IMR-90 (cell line): ENCODE measurements around the gene TMSB10. TPM values are rescaled to one million over a fixed set of nuclear protein-coding genes. Genes with fewer than 3 reads are reported as not detected.

ENCODE experiments used
- ATAC-seq: fragments of 200-7000 bp; cut with Tn5 transposase; 2 replicates; pipeline ENCODE4 v1.9.1; 2020; ENCODE audit warnings: low read depth, mild to moderate bottlenecking, moderate library complexity
- BruUV-seq: library from RNA; stranded (reverse); fragments of 400-500 nt; replicated peaks from 2 replicates; lab custom pipeline; 2021; lab: Mats Ljungman, UMichigan
- CTCF ChIA-PET: fragments of 300-600 bp; formaldehyde crosslinking; extraction: SDS; loops from one replicate; lab custom pipeline; 2021; ENCODE audit warnings: antibody characterized with exemption; lab: Yijun Ruan, JAX
- POLR2A ChIA-PET: fragments of 300-600 bp; sonication (Branson Sonifier 250); formaldehyde crosslinking; loops from one replicate; lab custom pipeline; 2022; ENCODE audit warnings: antibody characterized with exemption; ENCODE audit not compliant: unreplicated experiment; lab: Charles Lee
- DNase-seq: peaks from one replicate; pipeline ENCODE4 v3.0.0; 2013
- H2AFZ ChIP-seq: replicated peaks from 2 replicates; pipeline ENCODE3; 2013; ENCODE audit warnings: low read length, mild to moderate bottlenecking; ENCODE audit not compliant: poor library complexity
- H2AK5ac ChIP-seq: 2 replicates; pipeline ENCODE4 v1.6.1; 2013; ENCODE audit warnings: low read depth, low read length, inconsistent platforms
- H2AK9ac ChIP-seq: replicated peaks from 2 replicates; pipeline ENCODE3; 2013; ENCODE audit warnings: mild to moderate bottlenecking, low read depth, low read length, moderate library complexity; ENCODE audit not compliant: poor library complexity
- H2BK120ac ChIP-seq: 2 replicates; pipeline ENCODE4 v1.6.1; 2013; ENCODE audit warnings: low read depth, low read length, inconsistent platforms
- H2BK15ac ChIP-seq: 3 replicates; pipeline ENCODE4 v1.6.1; 2013; ENCODE audit warnings: low read depth, low read length, inconsistent platforms
- H2BK20ac ChIP-seq: 2 replicates; pipeline ENCODE4 v1.6.1; 2013; ENCODE audit warnings: low read depth, mild to moderate bottlenecking, inconsistent platforms, low read length, moderate library complexity
- H2BK5ac ChIP-seq: 2 replicates; pipeline ENCODE4 v1.6.1; 2013; ENCODE audit warnings: mild to moderate bottlenecking, low read depth, low read length, inconsistent platforms; ENCODE audit not compliant: poor library complexity, severe bottlenecking
- H3K14ac ChIP-seq: replicated peaks from 2 replicates; pipeline ENCODE4 v1.6.1; 2013; ENCODE audit warnings: low read depth, low read length, inconsistent platforms
- H3K18ac ChIP-seq: 2 replicates; pipeline ENCODE4 v1.6.1; 2013; ENCODE audit warnings: low read depth, low read length, control low read depth
- H3K23ac ChIP-seq: 2 replicates; pipeline ENCODE4 v1.6.1; 2013; ENCODE audit warnings: low read depth, low read length, inconsistent platforms
- H3K27ac ChIP-seq: 2 replicates; pipeline ENCODE4 v1.5.1; 2013; ENCODE audit warnings: mild to moderate bottlenecking, control low read depth, low read length; ENCODE audit not compliant: insufficient read depth
- H3K27me3 ChIP-seq: 2 replicates; pipeline ENCODE4 v1.6.1; 2013; ENCODE audit warnings: low read length; ENCODE audit not compliant: control insufficient read depth, insufficient read depth
- H3K36me3 ChIP-seq: 2 replicates; pipeline ENCODE4 v1.6.1; 2013; ENCODE audit warnings: low read length, mixed read lengths; ENCODE audit not compliant: control insufficient read depth, insufficient read depth
- H3K4ac ChIP-seq: 2 replicates; pipeline ENCODE4 v1.6.1; 2013; ENCODE audit warnings: low read depth, low read length, inconsistent platforms
- H3K4me1 ChIP-seq: 2 replicates; pipeline ENCODE4 v1.6.1; 2013; ENCODE audit warnings: low read length, mixed read lengths; ENCODE audit not compliant: control insufficient read depth, insufficient read depth
- H3K4me2 ChIP-seq: 2 replicates; pipeline ENCODE4 v1.6.1; 2013; ENCODE audit warnings: low read depth, mild to moderate bottlenecking, control low read depth, low read length, moderate library complexity
- H3K4me3 ChIP-seq: 2 replicates; pipeline ENCODE4 v1.5.1; 2013; ENCODE audit warnings: low read depth, mild to moderate bottlenecking, control low read depth, low read length, moderate library complexity; ENCODE audit not compliant: insufficient read depth
- H3K56ac ChIP-seq: 2 replicates; pipeline ENCODE4 v1.6.1; 2013; ENCODE audit warnings: low read length, inconsistent platforms; ENCODE audit not compliant: insufficient read depth; ENCODE audit errors: extremely low read depth
- H3K79me1 ChIP-seq, 2 experiments: 2 replicates each; pipeline ENCODE4 v1.6.1; 2013; ENCODE audit warnings: low read length in 2 of 2, inconsistent platforms in 1 of 2, low read depth in 1 of 2
- H3K9ac ChIP-seq: 2 replicates; pipeline ENCODE4 v1.6.1; 2013; ENCODE audit warnings: low read depth, low read length, control low read depth
- H3K9me1 ChIP-seq: 2 replicates; pipeline ENCODE4 v1.6.1; 2013; ENCODE audit warnings: low read length, inconsistent platforms; ENCODE audit not compliant: insufficient read depth
- H3K9me3 ChIP-seq: 2 replicates; pipeline ENCODE4 v1.6.1; 2013; ENCODE audit warnings: low read length; ENCODE audit not compliant: control insufficient read depth, insufficient read depth
- H4K20me1 ChIP-seq: 2 replicates; pipeline ENCODE4 v1.6.1; 2013; ENCODE audit warnings: low read length, inconsistent platforms; ENCODE audit not compliant: insufficient read depth
- H4K5ac ChIP-seq: 2 replicates; pipeline ENCODE4 v1.6.1; 2013; ENCODE audit warnings: mild to moderate bottlenecking, low read depth, low read length, control low read depth
- H4K8ac ChIP-seq, 2 experiments: 2 replicates each; pipeline ENCODE4 v1.6.1; 2013; ENCODE audit warnings: low read depth in 2 of 2, low read length in 2 of 2, control low read depth in 1 of 2, inconsistent platforms in 1 of 2
- H4K91ac ChIP-seq: 2 replicates; pipeline ENCODE4 v1.6.1; 2013; ENCODE audit warnings: low read depth, low read length, inconsistent platforms; ENCODE audit not compliant: insufficient read depth
- CEBPB ChIP-seq: IDR thresholded peaks from 2 replicates; pipeline ENCODE4 v1.6.1; 2012; ENCODE audit warnings: low read depth, low read length, improper control_type of control experiment
- CHD1 ChIP-seq: IDR thresholded peaks from 2 replicates; pipeline ENCODE4 v1.6.1; 2012; ENCODE audit warnings: low read depth, low read length, improper control_type of control experiment
- FOS ChIP-seq: fragments of 150-350 bp; IDR thresholded peaks from 2 replicates; pipeline ENCODE4 v1.6.1; 2016; ENCODE audit warnings: low read depth, low read length
- MAFK ChIP-seq: IDR thresholded peaks from 2 replicates; pipeline ENCODE4 v1.6.1; 2012; ENCODE audit warnings: low read depth, low read length, improper control_type of control experiment
- MXI1 ChIP-seq: IDR thresholded peaks from 2 replicates; pipeline ENCODE4 v1.6.1; 2012; ENCODE audit warnings: low read depth, mild to moderate bottlenecking, low read length, moderate library complexity, borderline replicate concordance
- NFE2L2 ChIP-seq: fragments of 150-350 bp; IDR thresholded peaks from 2 replicates; pipeline ENCODE4 v1.6.1; 2016; ENCODE audit warnings: low read depth, mild to moderate bottlenecking, low read length
- RCOR1 ChIP-seq: IDR thresholded peaks from 2 replicates; pipeline ENCODE4 v1.6.1; 2012; ENCODE audit warnings: mild to moderate bottlenecking, low read length, improper control_type of control experiment; ENCODE audit not compliant: insufficient replicate concordance
- RFX5 ChIP-seq: IDR thresholded peaks from 2 replicates; pipeline ENCODE4 v1.8.0; 2012; ENCODE audit warnings: low read depth, mild to moderate bottlenecking, low read length, moderate library complexity
- WGBS, 2 experiments: methylation state at CpG; one replicate each; pipeline versions ENCODE4 v1.1.5 to v1.1.7; 2013; ENCODE audit warnings: missing lambda C conversion rate in 2 of 2; ENCODE audit not compliant: insufficient read length in 1 of 2; ENCODE audit errors: extremely low coverage in 2 of 2; 5-methylcytosine and 5-hydroxymethylcytosine counted together
- dilution Hi-C: fragments of 300-500 bp; cut with HindIII; formaldehyde crosslinking; loops from one replicate; pipeline ENCODE4 v1.14.3; 2018; ENCODE audit warnings: low sequenced_read_pairs; ENCODE audit not compliant: unreplicated experiment
- in situ Hi-C: fragments of 300-500 bp; cut with MboI; formaldehyde crosslinking; loops from 3 replicates; pipeline ENCODE4 v1.14.3; 2019; ENCODE audit warnings: low sequenced_read_pairs, inconsistent platforms, mixed read lengths
- intact Hi-C: fragments of 100-400 bp; cut with micrococcal nuclease; formaldehyde crosslinking; loops from 2 replicates; pipeline ENCODE4 v1.10.0; 2022
- polyA plus RNA-seq, 3 experiments: library from polyadenylated mRNA; depleted of rRNA; stranded (reverse); fragments of >200 nt; gene quantifications; 2 replicates each; pipeline ENCODE4 v1.2.3, GENCODE V29; 2012; ENCODE audit warnings: low replicate concordance in 1 of 3
- total RNA-seq: library from RNA; depleted of rRNA; stranded (reverse); fragments of >200 nt; gene quantifications from 2 replicates; pipeline ENCODE4 v1.2.3, GENCODE V29; 2012
- TF ChIP-seq, protein P1 (sequence below): conservative IDR thresholded peaks from 2 replicates; pipeline ENCODE4 v1.5.1; 2012; ENCODE audit warnings: mild to moderate bottlenecking, low read depth, low read length, improper control_type of control experiment
- TF ChIP-seq, protein P2 (sequence below): fragments of 150-350 bp; IDR thresholded peaks from 2 replicates; pipeline ENCODE4 v1.6.1; 2017; ENCODE audit warnings: mild to moderate bottlenecking, antibody characterized with exemption, low read length, low read depth
- TF ChIP-seq, protein P3 (sequence below): fragments of 150-350 bp; IDR thresholded peaks from 2 replicates; pipeline ENCODE4 v1.6.1; 2016; ENCODE audit warnings: low read depth, mild to moderate bottlenecking, low read length, moderate library complexity, borderline replicate concordance

TMSB10 gene
- total and polyA plus RNA-seq, 2 of the 4 experiments (the other 2 are of a cell fraction): 3,620 to 5,527 TPM

DNA sequence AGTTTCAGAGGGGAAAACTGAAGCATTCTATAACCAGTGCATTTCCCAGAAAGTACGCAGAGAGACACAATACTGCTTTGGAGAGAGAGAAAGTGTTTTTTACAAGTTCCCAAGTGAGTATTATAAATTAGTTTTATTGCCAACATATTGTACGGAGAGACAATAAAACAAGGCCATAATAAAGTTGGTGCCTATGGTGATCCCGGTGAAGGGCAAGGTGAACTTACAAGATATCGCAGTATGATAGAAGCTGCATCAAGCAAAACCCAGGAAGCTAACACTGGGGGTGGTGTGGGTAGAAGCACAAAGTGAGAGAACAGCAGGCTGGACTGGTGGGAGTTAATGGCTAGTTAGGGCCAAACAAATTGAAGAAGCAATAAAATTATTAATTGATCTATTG is 7.5 kb downstream of the TMSB10 start:
- no TSS peak for BruUV-seq
- H3K4me3 ChIP-seq: no peak overlapping the region
- H2AFZ ChIP-seq: no peak overlapping the region
- POLR2A ChIA-PET: no interaction called here
- CTCF ChIA-PET: no interaction called here
- H3K23ac ChIP-seq: no peak overlapping the region
- no peak overlapping the region for H4K8ac ChIP-seq
- no peak overlapping the region for H2AK5ac ChIP-seq
- H4K91ac ChIP-seq: no peak overlapping the region
- no peak overlapping the region for H4K5ac ChIP-seq
- H3K9ac ChIP-seq: no peak overlapping the region
- no peak overlapping the region for H3K4ac ChIP-seq
- H2AK9ac ChIP-seq: no peak overlapping the region
- no peak for ATAC-seq
- H2BK5ac ChIP-seq: no peak overlapping the region
- H2BK20ac ChIP-seq: no peak overlapping the region
- H2BK120ac ChIP-seq: no peak overlapping the region
- TF ChIP-seq NFE2L2: no peak
- TF ChIP-seq CEBPB: no peak
- TF ChIP-seq FOS: no peak
- no peak for TF ChIP-seq MAFK
- TF ChIP-seq RFX5: no peak
- TF ChIP-seq, protein P1, sequence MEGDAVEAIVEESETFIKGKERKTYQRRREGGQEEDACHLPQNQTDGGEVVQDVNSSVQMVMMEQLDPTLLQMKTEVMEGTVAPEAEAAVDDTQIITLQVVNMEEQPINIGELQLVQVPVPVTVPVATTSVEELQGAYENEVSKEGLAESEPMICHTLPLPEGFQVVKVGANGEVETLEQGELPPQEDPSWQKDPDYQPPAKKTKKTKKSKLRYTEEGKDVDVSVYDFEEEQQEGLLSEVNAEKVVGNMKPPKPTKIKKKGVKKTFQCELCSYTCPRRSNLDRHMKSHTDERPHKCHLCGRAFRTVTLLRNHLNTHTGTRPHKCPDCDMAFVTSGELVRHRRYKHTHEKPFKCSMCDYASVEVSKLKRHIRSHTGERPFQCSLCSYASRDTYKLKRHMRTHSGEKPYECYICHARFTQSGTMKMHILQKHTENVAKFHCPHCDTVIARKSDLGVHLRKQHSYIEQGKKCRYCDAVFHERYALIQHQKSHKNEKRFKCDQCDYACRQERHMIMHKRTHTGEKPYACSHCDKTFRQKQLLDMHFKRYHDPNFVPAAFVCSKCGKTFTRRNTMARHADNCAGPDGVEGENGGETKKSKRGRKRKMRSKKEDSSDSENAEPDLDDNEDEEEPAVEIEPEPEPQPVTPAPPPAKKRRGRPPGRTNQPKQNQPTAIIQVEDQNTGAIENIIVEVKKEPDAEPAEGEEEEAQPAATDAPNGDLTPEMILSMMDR: no peak
- TF ChIP-seq, protein P2, sequence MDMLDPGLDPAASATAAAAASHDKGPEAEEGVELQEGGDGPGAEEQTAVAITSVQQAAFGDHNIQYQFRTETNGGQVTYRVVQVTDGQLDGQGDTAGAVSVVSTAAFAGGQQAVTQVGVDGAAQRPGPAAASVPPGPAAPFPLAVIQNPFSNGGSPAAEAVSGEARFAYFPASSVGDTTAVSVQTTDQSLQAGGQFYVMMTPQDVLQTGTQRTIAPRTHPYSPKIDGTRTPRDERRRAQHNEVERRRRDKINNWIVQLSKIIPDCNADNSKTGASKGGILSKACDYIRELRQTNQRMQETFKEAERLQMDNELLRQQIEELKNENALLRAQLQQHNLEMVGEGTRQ: no peak
- TF ChIP-seq RCOR1: no peak
- TF ChIP-seq CHD1: no peak
- TF ChIP-seq MXI1: no peak
- TF ChIP-seq, protein P3, sequence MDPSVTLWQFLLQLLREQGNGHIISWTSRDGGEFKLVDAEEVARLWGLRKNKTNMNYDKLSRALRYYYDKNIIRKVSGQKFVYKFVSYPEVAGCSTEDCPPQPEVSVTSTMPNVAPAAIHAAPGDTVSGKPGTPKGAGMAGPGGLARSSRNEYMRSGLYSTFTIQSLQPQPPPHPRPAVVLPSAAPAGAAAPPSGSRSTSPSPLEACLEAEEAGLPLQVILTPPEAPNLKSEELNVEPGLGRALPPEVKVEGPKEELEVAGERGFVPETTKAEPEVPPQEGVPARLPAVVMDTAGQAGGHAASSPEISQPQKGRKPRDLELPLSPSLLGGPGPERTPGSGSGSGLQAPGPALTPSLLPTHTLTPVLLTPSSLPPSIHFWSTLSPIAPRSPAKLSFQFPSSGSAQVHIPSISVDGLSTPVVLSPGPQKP: no peak
- no peak overlapping the region for H2BK15ac ChIP-seq
- H3K56ac ChIP-seq: no peak overlapping the region
- dilution Hi-C loops (no loop called here), in situ Hi-C loops (no loop called here), intact Hi-C loops (no loop called here)
- 92% methylated on average over 2 of the region's 4 CpGs; no CpG with 5 or more reads in 1 of the 2 experiments for WGBS, 2 experiments
- no peak overlapping the region for H3K14ac ChIP-seq
- H3K9me1 ChIP-seq: no peaks in the 10 kb centered on the region
- peaks cover 8% of the 10 kb centered on the region for H3K36me3 ChIP-seq
- no peak overlapping the region for H3K18ac ChIP-seq
- H3K4me2 ChIP-seq: no peak overlapping the region
- peaks cover 9 to 24% of the 10 kb centered on the region in 2 experiments for H3K79me1 ChIP-seq
- H3K4me1 ChIP-seq: peaks cover 3% of the 10 kb centered on the region; the same call in 1 of the 2 replicates
- no peak overlapping the region for H3K27ac ChIP-seq
- no peaks in the 10 kb centered on the region for H3K9me3 ChIP-seq
- H4K20me1 ChIP-seq: no peaks in the 10 kb centered on the region; the same call in 1 of the 2 replicates
- DNase-seq: no peak
- no peaks in the 10 kb centered on the region for H3K27me3 ChIP-seq
